ENCODE results near the gene PTDSS2.
A peak's percentile ranks its signal among the peaks of the same experiment; 100 is the strongest.
"Not testable (repeated sequence)": the region's sequence is repeated elsewhere in the genome, so short reads cannot be mapped to it uniquely, and the experiment has no call there.

PTDSS2 gene

DNA sequence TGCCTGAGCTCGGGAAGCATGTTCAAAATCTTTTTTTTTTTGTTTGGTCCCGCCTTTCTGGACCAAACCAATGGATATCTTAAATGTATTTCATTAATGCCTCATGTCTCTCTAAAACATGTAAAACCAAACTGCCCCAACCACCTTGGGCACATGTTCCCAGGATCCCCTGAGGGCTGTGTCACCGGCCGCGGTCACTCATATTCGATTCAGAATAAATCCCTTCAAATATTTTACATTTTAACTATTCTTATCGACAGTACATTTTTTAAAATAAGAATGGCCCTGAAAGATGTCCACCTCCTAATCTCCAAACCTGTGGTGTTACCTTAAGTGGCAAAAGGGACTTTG lies 54.9 kb downstream of the PTDSS2 start:
- no peak for DNase-seq (ENCODE audit: low read depth)

DNA sequence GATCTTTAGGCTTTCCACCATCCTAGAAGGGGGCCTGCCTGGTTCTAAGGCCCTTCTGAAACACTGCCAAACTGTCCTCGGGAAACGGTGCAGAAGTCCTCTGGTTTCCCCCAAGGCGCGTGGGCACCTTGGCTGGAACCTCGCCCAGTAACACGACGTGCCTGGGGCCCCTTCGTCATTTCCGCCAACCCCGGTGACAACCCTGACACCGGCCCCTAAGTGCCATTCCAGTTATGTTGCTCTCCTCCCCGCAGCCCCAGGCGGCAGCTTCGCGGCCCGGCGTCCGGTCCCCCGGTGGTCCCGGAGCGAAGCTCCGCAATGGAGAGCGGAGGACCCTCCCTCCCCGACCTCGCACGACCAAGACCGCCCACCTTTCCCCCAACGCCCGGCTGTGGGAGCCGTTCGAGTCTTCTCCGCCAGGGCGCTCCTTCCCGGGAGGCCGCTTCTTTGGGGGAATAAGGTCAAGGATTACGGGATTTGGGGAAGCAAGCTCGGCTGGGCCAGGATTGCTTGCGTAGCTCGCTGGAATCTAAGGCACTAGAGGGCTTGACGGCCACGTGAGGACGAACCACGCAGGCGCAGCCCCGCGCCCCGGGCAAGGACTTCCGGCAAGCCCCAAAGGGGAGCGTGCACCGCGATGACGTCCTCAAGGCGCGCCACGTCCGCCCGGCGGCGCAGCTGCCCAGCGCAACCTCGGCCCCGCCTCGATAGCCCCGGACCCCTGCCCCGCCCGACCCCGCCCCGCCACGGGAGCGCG lies 56.3 kb downstream of the PTDSS2 start:
- peak; percentile 98 for DNase-seq (ENCODE audit: low read depth)

DNA sequence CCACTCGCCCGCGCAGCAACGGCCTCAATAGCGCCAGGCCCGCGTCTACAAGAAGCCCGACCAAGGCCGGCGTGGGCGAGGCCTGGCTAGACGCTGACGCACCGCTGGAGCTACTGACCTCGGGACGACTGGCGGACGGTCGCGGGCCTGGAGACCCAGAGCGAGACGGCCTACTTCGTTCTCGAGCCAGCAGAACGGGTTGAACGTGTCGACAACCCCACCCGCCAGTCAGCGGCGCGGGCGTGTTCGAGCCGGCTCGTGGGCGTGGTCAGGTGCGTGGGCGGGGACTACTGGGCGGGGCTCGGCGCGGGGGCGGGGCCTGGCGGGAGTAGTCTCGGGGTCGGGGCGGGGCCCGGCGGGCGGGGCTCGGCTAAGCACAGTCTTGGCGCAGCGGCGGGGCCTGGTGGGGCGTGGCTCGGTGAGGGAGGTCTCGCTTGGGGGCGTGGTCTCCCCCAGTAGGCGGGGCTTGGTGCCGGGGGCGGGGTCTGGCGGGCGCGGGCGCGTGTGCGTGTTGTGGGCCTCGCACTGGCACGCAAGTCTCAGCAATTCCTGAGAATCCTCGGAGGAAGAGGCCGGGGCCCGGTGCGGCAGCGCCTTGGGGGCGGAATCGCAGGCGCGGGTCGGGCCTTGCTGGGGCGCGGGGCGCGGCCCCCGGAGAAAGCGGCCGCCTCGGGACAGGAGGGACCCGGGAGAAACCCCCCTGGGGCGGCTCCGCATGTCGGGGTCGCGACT lies 57.1 kb downstream of the PTDSS2 start, which contains the start of gene RNH1:
Gene RNH1 (minus strand): TSS at position 248 of the 732 bp plus-strand sequence. CDS start 5,080 bp downstream, outside the sequence.
- DNase-seq (ENCODE audit: low read depth), result peak; percentile 98

DNA sequence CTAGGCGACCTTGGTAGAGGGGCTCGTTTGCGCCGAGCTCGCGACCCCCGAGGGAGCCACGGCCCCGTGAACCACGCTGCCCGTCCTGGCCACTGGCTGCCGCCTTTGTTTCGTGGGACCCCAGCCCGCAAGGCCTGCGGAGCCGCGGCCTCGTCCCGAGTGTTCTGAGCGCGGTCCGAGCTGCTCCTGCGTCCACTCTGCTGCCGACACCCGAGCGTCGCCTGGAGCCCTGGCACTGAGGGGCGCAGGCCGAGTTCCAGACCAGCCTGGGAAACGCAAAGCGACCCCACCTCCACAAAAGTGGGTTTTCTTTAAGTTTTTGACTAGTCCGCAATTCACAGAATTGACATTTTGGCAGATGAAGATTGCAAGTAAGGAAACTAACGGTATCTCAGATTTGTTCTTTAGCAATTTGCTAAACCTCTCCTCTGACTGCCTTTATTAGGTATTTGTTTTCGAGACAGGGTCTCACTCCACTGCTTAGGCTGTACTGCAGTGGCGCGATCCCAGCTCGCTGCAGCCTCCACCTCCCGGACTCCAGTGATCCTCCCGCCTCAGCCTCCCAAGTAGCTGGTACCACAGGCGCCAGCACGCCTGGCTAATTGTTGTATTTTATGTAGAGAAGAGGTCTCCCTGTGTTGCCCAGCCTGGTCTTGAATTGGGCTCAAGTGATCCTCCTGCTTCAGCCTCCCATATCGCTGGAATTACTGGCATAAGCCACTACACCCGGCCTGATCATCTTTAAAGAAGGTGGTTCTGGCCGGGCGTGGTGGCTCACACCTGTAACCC lies 57.8 kb downstream of the PTDSS2 start:
- no peak for DNase-seq (ENCODE audit: low read depth)

DNA sequence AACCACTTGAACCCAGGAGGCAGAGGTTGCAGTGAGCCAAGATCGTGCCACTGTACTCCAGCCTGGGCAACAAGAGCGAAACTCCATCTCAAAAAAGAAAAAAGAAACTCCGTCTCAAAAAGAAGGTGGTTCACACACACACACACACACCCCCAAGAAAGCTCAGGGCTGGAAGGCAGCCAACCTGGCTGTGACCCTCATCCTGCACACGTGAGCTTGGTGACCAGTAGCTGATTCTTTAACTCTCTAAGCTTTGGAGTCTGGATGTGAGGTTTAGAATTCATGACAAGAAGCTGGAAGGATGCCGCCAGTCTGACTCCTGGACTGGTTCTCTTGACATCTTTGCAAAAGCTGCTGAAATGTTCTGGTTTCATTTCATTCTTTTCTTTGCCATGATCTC lies 58.9 kb downstream of the PTDSS2 start:
- no peak for DNase-seq (ENCODE audit: low read depth)

DNA sequence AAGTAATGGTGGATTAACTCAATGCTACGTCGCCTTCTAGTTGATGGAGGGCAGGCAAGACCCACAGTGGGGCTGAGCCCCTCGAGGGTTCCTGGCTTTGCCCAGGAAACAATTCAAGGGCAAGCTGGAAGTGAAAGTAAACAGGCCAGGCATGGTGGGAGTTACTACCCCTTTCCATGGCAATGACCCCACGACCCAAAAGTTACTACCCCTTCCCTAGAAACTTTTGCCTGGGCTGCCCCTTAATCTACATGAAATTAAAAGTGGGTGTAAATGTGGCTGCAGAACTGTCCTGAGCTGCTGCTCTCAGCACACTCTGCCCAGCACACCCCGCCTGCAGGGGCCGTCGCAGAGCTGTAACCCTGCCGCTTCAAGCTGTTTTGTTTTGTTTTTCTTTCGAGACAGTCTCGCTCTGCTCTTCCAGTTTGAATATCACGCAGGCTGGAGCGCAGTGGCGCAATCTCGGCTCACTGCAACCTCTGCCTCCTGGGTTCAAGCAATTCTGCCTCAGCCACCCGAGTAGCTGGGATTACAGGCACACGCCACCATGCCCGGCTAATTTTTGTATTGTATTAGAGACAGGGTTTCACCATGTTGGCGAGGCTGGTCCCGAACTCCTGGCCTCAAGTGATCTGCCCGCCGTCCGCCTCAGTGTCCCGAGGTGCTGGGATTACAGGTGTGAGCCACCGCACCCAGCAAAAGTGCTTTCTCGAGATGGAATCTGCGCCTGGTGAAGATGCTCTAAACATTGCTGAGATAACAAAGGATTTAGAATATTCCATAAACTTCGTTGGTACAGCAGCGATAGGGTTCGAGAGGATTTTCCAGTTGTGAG lies 62.9 kb downstream of the PTDSS2 start:
- DNase-seq (ENCODE audit: low read depth), result no peak

DNA sequence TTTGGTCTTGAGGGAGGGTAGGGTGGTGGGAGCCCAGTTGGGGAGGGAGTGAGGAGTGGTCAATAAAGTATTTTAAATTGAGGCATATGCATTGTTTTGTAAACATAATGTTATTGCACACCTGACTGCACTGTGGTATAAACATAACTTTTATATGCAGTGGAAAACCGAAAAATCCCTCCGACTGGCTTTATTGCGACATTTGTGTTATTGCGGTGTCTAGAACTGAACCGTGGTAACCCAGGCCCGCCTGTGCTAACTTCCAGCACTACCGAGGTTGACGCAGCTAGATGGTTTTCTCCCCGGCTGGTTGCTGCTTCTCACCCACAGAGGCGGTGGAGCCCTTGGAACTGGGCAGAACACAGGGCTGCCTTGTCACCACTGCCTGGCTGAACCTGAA lies 64.5 kb downstream of the PTDSS2 start:
- DNase-seq (ENCODE audit: low read depth), result no peak

DNA sequence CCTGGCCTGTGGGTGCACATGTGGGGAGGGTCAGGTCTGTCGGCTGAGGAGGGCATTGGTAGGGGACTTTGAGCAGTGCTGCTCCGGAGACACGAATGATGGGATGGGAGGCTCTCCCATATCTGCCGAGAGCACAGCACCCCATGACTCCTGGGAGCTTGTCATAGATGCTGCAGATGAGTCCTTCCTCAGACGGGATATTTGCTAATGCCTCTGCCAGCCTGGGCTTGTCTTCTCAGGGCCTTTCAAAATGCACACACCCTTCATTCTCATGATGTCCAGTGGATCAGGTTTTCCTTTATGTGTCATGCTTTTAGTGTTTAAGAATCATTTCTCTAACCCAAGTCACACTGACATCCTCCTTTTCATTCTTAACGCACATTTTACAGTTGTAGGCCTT lies 65.1 kb downstream of the PTDSS2 start:
- no peak for DNase-seq (ENCODE audit: low read depth)

DNA sequence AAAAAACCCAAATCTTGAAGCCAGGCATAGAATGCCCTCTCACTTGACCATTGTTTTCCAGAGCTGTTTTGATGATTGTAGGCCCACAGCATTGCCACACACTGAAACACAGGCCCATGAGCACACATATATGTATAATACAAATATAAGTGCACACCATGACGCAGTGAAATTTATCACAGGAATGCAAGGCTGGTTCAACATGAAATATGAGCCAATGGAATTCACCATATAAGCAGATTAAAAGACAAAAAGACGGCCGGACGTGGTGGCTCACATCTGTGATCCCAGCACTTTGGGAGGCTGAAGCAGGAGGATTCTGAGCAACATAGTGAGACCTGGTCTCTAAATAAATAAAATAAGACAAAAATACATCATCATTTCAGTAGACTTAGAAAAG lies 66.3 kb downstream of the PTDSS2 start:
- no peak for DNase-seq (ENCODE audit: low read depth)

DNA sequence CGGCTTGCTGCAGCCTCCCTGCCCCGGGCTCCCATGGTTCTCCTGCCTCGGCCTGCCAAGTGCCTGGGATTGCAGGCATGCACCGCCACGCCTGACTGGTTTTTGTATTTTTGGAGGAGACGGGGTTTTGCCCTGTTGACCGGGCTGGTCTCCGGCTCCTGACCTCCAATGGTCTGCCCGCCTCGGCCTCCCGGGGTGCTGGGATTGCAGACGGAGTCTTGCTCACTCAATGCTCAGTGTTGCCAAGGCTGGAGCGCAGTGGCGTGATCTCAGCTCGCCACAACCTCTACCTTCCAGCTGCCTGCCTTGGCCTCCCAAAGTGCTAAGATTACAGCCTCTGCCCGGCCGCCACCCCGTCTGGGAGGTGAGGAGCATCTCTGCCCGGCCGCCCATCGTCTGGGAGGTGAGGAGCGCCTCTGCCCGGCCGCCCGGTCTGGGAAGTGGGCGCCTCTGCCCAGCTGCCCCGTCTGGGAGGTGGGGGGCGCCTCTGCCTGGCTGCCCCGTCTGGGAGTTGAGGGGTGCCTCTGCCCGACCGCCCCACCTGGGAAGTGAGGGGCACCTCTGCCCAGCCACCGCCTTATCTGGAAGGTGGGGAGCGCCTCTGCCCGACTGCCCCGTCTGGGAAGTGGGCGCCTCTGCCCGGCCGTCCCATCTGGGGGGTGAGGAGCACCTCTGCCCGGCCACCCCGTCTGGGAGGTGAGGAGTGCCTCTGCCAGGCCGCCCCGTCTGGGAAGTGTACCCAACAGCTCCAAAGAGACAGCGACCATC lies 67.0 kb downstream of the PTDSS2 start:
- DNase-seq (ENCODE audit: low read depth), result not testable (repeated sequence)

DNA sequence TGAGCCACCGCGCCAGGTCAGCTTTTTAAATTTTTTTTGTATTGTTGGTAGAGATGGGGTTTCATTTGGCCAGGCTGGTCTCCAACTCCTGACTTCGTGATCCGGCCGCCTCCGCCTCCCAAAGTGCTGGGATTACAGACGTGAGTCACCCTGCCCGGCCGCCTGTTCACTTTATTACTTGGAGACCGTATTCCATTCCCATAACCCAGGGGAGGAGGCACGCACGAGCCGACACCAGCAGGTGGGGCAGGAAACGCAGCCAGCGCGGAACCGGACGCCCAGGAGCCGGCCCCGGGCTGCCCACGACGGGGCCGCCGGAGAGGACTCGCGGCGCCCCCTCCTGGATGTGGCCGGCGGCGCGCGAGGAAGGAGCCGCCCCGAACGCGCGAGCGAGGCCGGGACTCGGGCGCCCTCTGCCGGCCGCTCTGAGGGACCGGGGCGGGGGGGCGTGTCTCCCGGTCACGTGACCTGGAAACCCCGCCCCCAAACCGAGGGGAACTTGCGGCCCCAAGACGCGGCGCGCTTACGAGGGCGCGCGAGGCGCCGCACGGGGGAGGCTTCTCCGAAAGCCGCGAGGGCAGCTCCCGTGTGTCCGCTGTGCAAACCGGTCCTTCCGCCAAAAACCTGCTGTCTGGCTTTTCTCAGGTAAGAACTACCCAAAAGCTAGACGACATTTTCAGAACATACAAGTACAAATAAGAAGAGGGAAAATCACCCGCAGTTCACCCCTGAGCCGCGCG lies 68.6 kb downstream of the PTDSS2 start:
- peak; percentile 78 for DNase-seq (ENCODE audit: low read depth)

DNA sequence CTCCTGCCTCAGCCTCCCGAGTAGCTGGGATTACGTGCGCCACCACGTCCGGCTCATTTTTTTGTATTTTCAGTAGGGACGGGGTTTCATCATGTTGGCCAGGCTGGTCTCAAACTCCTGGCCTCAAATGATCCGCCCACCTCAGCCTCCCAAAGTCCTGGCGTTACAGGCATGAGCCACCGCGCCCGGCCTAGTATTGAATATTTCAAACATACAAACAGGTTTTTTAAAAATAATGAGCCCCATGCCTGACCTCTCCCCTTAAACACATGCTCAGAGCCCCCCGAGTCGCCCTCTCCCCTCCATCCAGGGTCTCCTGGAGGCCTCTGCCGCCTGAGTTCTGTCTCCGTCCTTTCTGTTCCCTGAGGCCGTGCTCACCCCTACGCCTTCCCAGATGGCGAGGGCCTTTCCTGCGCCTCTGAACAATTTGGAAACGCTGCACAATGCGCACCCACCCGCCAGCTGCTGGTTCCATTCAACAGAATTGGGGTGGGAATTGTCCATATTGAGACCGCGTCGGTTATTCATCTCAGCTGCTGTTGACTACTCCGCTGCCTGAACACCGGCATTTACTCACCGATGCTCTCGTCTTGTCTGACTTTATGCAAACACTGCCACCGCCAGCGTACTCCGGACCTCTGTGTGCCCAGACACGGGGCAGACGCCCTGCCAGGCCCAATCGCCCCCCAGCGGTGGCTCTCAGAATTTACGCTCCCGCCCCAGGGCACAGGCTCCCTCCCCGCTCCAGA lies 70.5 kb downstream of the PTDSS2 start:
- no peak for DNase-seq (ENCODE audit: low read depth)

DNA sequence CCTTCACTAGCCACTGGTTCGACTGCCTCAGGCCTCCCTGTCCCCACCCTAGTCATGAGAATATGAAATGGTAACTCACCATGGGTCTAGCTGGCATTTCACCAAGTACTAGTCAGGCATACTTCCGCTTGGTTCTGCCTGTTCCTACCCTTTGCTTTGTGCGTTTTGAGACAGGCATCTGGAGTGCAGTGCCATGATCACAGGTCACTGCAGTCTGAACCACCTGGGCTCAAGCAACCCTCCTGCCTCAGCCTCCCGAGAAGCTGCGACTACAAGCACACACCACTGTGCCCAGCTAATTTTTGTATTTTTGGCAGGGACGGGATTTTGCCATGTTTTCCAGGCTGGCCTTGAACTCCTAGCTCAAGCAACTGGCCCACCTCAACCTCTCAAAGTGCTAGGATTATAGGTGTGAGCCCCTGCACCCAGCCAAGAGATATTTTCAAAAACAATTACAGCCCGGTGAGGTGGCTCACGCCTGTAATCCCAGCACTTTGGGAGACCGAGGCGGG lies 71.2 kb downstream of the PTDSS2 start:
- no peak for DNase-seq (ENCODE audit: low read depth)

DNA sequence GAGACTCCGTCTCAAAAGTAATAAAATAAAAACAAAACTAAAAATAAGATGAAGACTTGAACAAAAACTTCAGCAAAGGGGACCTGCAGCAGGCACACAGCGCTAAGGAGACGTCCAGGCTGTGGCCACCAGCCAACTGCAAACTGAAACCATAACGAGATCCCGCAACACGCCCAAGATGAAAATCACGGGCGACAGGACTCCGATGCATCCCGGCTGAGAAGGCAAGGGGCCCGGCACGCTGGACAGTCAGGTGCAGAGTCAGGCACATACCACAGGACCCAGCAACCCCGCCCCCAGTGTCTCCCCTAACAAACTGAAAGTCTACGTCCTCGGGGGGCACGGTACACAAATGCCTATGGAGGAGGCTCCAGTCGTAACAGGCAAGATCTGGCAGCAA lies 76.1 kb downstream of the PTDSS2 start:
- no peak for DNase-seq (ENCODE audit: low read depth)

DNA sequence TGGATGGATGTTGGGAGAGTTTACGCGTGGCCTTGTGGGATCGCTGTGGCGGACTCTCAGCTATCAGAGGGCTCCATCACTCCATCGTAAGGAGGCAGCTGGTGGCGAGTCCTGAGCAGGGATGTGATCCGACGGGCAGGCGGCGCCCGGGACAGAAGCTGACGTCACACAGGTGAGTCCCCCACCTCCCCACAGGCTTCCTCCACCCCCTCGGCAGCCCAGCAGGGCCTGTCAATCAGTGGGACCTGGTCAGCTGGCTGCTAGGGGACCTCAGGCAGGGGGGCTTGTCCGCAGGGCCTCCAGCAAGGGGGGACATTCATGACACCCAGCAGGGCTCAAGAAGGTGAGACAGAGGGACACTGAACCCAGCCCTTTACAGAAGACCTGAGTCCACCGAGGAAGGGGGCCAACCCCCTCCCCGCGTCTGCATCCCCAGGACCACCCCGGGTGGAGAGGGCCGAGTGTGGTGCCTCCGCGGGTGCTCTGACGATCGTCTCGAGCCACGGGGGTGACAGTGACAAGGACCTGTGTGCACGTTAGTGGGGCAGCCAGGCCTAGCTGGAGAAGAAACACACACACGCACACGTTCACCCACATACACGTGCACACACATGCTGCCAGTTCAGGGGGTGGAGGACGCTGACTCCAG lies 78.2 kb downstream of the PTDSS2 start:
- no peak for DNase-seq (ENCODE audit: low read depth)

DNA sequence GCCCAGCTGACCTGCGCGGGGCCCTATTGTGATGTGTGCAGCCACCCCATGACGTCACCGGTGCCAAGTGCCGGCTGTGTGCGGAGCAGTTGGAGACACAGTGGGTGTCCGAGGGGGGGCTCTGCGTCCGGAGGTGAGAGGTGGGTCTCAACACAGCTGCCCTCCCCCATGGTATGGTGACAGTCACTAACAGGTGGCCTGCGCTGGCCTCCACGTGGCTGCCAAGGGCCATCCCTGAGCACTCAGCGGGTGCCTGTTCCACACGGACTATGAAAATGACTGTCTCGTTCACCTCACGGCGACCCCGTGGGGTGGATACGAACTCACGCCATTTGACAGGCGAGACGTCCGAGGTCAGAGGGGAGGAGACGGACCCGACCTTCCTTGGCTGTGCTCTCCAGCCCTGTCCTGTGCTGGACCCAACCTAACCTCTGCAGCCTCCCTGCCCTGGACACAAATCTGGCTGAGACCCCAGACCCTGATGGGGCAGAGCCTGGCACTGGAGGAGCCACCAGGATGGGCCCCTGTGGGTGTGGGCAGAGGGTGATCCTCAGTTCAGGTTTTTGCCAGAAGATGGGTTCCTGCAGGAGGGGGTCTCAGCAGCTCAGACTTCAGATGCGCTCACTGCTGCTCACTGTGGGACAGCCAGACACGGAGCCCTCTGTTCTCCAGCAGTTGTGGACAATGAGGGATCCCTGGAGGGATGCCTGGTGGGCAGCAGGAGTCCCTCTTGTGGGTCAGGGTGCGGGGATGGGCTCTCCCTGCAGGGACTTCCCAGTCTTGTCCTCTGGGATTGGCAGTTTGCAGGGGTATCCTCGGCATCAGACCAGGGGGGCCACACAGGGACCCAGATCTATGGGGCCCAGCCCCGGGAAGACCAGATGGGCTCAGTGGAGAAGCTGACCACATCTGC lies 79.0 kb downstream of the PTDSS2 start:
- DNase-seq (ENCODE audit: low read depth), result no peak

DNA sequence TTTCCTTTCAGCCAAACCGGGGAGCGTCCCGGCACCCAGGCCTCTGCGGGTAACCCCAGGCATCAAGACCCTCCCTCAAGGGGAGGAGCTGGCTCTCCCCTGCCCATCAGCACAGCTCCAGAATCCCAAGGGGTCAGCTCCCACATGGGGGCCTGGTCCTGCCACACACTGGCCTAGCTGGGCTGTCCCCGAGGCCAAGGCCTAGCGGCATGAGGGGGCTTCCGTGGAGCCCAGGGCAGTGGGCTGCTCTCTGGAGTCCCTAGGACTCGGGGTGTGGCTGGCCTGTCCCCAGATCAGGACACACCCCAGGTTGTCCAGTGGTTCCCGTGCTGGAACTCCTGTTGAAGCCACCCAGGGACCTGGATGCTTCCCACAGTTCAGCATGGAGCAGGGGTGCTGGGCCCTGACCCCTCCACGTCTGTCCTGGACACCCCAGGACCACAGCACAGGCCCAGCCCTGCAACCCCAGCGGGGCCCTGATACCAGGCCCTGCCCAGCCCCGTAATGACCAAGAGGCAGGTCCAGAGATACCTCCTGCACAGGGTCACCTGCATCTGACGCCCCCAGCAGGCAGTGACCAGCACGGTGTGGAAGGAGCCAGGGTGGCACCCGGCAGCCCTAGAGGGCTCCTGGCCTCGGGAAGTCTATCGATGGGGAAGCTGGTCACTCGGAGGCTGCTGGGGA lies 79.8 kb downstream of the PTDSS2 start:
- DNase-seq (ENCODE audit: low read depth), result no peak

All from stimulated activated CD8-positive, alpha-beta memory T cell treated with anti-CD3 and anti-CD28 coated beads, Interleukin-4, amount 100 ng/mL, for 24 hours (primary cell).